HCT116 (cell line): ENCODE data around the gene HES2. TPM values are rescaled to one million over a fixed set of nuclear protein-coding genes. Genes with fewer than 3 reads are reported as not detected.

ENCODE experiments used
- ATAC-seq: fragments of 200-7000 bp; cut with Tn5 transposase; 2 replicates; pipeline ENCODE4 v1.9.1; 2020; ENCODE audit warnings: mild to moderate bottlenecking, moderate library complexity
- Bru-seq: library from RNA; stranded (reverse); fragments of 400-500 nt; gene quantifications from one replicate; lab custom pipeline; 2021; lab: Mats Ljungman, UMichigan
- BruChase-seq, 2 experiments: library from RNA; stranded (reverse); fragments of 400-500 nt; gene quantifications; one replicate each; lab custom pipeline; 2021; lab: Mats Ljungman, UMichigan
- BruUV-seq: library from RNA; stranded (reverse); fragments of 400-500 nt; replicated peaks from 2 replicates; lab custom pipeline; 2021; lab: Mats Ljungman, UMichigan
- CTCF ChIA-PET: fragments of 300-600 bp; sonication (Branson Sonifier 250); formaldehyde crosslinking; loops from one replicate; lab custom pipeline; 2021; ENCODE audit warnings: antibody characterized with exemption; lab: Charles Lee
- POLR2A ChIA-PET: fragments of 300-600, 350-600 bp; sonication (Branson Sonifier 250); formaldehyde crosslinking; loops from one replicate; lab custom pipeline; 2021; ENCODE audit warnings: antibody characterized with exemption; lab: Charles Lee
- RAD21 ChIA-PET, 2 experiments: fragments of 300-600 bp; sonication (Branson Sonifier 250); formaldehyde crosslinking; loops; one replicate each; lab custom pipeline; 2023; ENCODE audit warnings: low total read pairs in 2 of 2; ENCODE audit not compliant: uncharacterized antibody in 2 of 2, unreplicated experiment in 2 of 2, low non-redundant PET in 1 of 2; lab: Charles Lee
- DNase-seq: peaks from one replicate; pipeline ENCODE4 v3.0.0-alpha.2; 2010; ENCODE audit warnings: low read depth, low spot score
- H2AFZ ChIP-seq: fragments of 200-600 bp; shearing (Covaris generic), sonication (generic); 2 replicates; pipeline ENCODE4 v1.6.1; 2017; ENCODE audit warnings: low read depth, mixed run types, mixed read lengths, antibody characterized with exemption, low read length; ENCODE audit not compliant: poor library complexity, severe bottlenecking
- H3K27ac ChIP-seq: 2 replicates; pipeline ENCODE4 v1.5.1; 2012; ENCODE audit warnings: low read depth, low read length
- H3K27me3 ChIP-seq: fragments of 200-600 bp; sonication (generic); 2 replicates; pipeline ENCODE4 v1.6.1; 2016; ENCODE audit warnings: mixed run types, low read length, mixed read lengths; ENCODE audit not compliant: insufficient read depth
- H3K36me3 ChIP-seq, 2 experiments: fragments of 200-500 bp in 1 of 2; fragments of 200-600 bp in 1 of 2; sonication (Bioruptor generic) in 1 of 2; sonication (generic) in 1 of 2; 2 replicates each; pipeline versions ENCODE4 v1.5.1 to v1.6.1; 2014 to 2016; ENCODE audit warnings: low read length in 2 of 2, inconsistent platforms in 1 of 2, mixed read lengths in 1 of 2, mixed run types in 1 of 2; ENCODE audit not compliant: insufficient read depth in 2 of 2, control insufficient read depth in 1 of 2
- H3K4me1 ChIP-seq, 2 experiments: fragments of 200-600 bp in 1 of 2; sonication (generic) in 1 of 2; 2 replicates each; pipeline versions ENCODE4 v1.5.1 to v1.6.1; 2012 to 2017; ENCODE audit warnings: low read length in 2 of 2, inconsistent platforms in 1 of 2, mild to moderate bottlenecking in 1 of 2, mixed read lengths in 1 of 2, mixed run types in 1 of 2, moderate library complexity in 1 of 2; ENCODE audit not compliant: insufficient read depth in 2 of 2, control insufficient read depth in 1 of 2
- H3K4me2 ChIP-seq: fragments of 200-600 bp; sonication (generic); 2 replicates; pipeline ENCODE4 v1.6.1; 2017; ENCODE audit warnings: mixed run types, low read length, mixed read lengths
- H3K4me3 ChIP-seq, 2 experiments: fragments of 200-600 bp in 1 of 2; sonication (generic) in 1 of 2; replicated peaks in 1 of 2; 2 replicates each; pipeline ENCODE4 v1.5.1; 2011 to 2016; ENCODE audit warnings: low read length in 2 of 2, control low read depth in 1 of 2, low read depth in 1 of 2, mild to moderate bottlenecking in 1 of 2, mixed read lengths in 1 of 2, mixed run types in 1 of 2
- H3K79me2 ChIP-seq: fragments of 200-600 bp; sonication (generic); 2 replicates; pipeline ENCODE4 v1.6.1; 2017; ENCODE audit warnings: mild to moderate bottlenecking, mixed run types, low read length, moderate library complexity, mixed read lengths; ENCODE audit not compliant: insufficient read depth
- H3K9ac ChIP-seq: fragments of 200-600 bp; sonication (generic); 2 replicates; pipeline ENCODE4 v1.6.1; 2016; ENCODE audit warnings: low read length, mixed read lengths
- H3K9me2 ChIP-seq: fragments of 200-600 bp; sonication (generic), shearing (Covaris generic); 2 replicates; pipeline ENCODE4 v1.6.1; 2017; ENCODE audit warnings: mixed run types, mild to moderate bottlenecking, moderate library complexity; ENCODE audit not compliant: insufficient read depth
- H3K9me3 ChIP-seq, 2 experiments: fragments of 200-500 bp in 1 of 2; fragments of 200-600 bp in 1 of 2; sonication (Bioruptor generic) in 1 of 2; sonication (generic) in 1 of 2; 2 replicates each; pipeline ENCODE4 v1.6.1; 2014 to 2017; ENCODE audit warnings: low read length in 2 of 2, mixed read lengths in 2 of 2, inconsistent platforms in 1 of 2, low read depth in 1 of 2, mild to moderate bottlenecking in 1 of 2, mixed run types in 1 of 2, moderate library complexity in 1 of 2; ENCODE audit not compliant: control insufficient read depth in 1 of 2, insufficient read depth in 1 of 2
- H4K20me1 ChIP-seq: fragments of 200-600 bp; sonication (generic), shearing (Covaris generic); 2 replicates; pipeline ENCODE4 v1.6.1; 2017; ENCODE audit warnings: mixed run types, mild to moderate bottlenecking, moderate library complexity; ENCODE audit not compliant: insufficient read depth
- CBX3 ChIP-seq: IDR thresholded peaks from 2 replicates; pipeline ENCODE4 v1.6.1; 2012; ENCODE audit warnings: low read depth
- ELF1 ChIP-seq: IDR thresholded peaks from 2 replicates; pipeline ENCODE4 v1.6.1; 2012; ENCODE audit warnings: low read depth, borderline replicate concordance
- EZH2phosphoT487 ChIP-seq: fragments of 200-600 bp; IDR thresholded peaks from 2 replicates; pipeline ENCODE4 v1.6.1; 2018; ENCODE audit warnings: antibody characterized with exemption, borderline replicate concordance
- FOSL1 ChIP-seq: IDR thresholded peaks from 2 replicates; pipeline ENCODE4 v1.6.1; 2012; ENCODE audit warnings: low read depth
- POLR2A ChIP-seq: IDR thresholded peaks from 2 replicates; pipeline ENCODE4 v1.7.0; 2011; ENCODE audit warnings: borderline replicate concordance; ENCODE audit not compliant: insufficient read depth, insufficient read length; ENCODE audit errors: extremely low read depth
- POLR2AphosphoS5 ChIP-seq: IDR thresholded peaks from 2 replicates; pipeline ENCODE4 v1.6.1; 2011; ENCODE audit warnings: mild to moderate bottlenecking, low read depth, low read length, moderate library complexity
- TCF7L2 ChIP-seq: IDR thresholded peaks from 2 replicates; pipeline ENCODE4 v1.7.0; 2011; ENCODE audit warnings: borderline replicate concordance, inconsistent platforms; ENCODE audit not compliant: insufficient read depth, insufficient read length; ENCODE audit errors: extremely low read depth
- ZFX ChIP-seq: fragments of 450-650 bp; IDR thresholded peaks from 2 replicates; pipeline ENCODE4 v1.6.1; 2017
- ZNF274 ChIP-seq: fragments of 200-500 bp; sonication (Bioruptor generic); IDR thresholded peaks from 2 replicates; pipeline ENCODE4 v1.6.1; 2014; ENCODE audit warnings: mild to moderate bottlenecking, low read depth, low read length, inconsistent platforms
- intact Hi-C: fragments of 100-400 bp; cut with micrococcal nuclease; formaldehyde crosslinking; loops from 2 replicates; pipeline ENCODE4 v1.10.0; 2022
- long read RNA-seq: library from polyadenylated mRNA; unstranded; transcript quantifications from one replicate; pipeline ENCODE4 v2.0.0, GENCODE V29; 2021; ENCODE audit not compliant: unreplicated experiment
- polyA plus RNA-seq: library from polyadenylated mRNA; unstranded; fragments of >200 nt; gene quantifications from 2 replicates; pipeline ENCODE4 v1.2.1, GENCODE V29; 2012; ENCODE audit warnings: missing spikeins
- total RNA-seq: library from RNA; stranded (reverse); gene quantifications from one replicate; pipeline ENCODE4 v1.2.1, GENCODE V29; 2021; ENCODE audit not compliant: unreplicated experiment
- TF ChIP-seq, protein P1 (sequence below): IDR thresholded peaks from 2 replicates; pipeline ENCODE4 v1.6.1; 2012; ENCODE audit warnings: low read depth

Gene HES2, protein sequence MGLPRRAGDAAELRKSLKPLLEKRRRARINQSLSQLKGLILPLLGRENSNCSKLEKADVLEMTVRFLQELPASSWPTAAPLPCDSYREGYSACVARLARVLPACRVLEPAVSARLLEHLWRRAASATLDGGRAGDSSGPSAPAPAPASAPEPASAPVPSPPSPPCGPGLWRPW
- total RNA-seq (8.4 TPM), Bru-seq, nascent RNA (percentile 41 among the genes with signal in this experiment), BruChase-seq, experiment 1, labeled RNA remaining after a 6-hour chase (percentile 45 among the genes with signal in this experiment), BruChase-seq, experiment 2, labeled RNA remaining after a 2-hour chase (percentile 51 among the genes with signal in this experiment)
- 7.9 and 9.6 TPM in 2 replicates for polyA plus RNA-seq
- long read RNA-seq, full-length matches to known transcripts = 10 of 22 reads
- long read RNA-seq, partial matches to known transcripts = 1 of 22 reads
- long read RNA-seq, other reads (novel, unspliced or antisense) = 11 of 22 reads

DNA sequence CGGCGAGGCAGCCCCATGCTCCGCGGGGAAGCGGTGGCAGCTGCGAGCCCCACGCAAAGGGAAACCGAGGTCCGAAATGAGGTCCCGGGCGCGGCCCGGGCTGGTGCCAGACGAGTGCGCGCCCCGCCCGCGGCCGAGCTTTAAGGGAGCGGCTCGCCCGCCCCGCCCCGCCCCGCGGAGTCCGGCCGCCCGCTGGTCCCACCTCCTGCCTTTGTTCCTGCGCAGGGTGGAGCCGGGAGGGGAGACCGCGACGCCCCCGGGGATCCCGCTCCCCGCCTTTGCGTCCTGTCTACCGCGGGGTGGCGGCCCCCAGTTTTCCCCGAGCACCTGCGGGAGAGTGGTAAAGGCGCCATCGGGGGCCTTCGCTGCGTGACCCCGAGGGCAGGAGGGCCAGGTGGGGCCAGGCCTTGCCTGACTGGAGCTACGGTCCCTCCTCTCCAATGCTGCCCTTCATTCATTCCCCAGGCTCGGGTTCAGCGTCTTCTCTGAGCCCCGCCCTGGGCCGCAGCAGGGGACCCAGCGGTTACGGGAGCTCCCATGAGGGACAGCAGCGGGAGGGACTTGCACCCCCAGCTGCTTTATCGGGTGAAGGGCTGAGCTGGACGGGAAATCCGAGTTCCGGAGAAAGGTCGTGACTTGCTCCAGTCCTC, at the start of gene HES2:
HES2 (minus strand) TSS at position 116 of the 650 bp plus-strand sequence; CDS start at position 17, 99 bp downstream.
- ATAC-seq = peak; percentile 65
- no peak for DNase-seq
- no peaks in the 10 kb centered on the region for H3K9me3 ChIP-seq
- H3K9me2 ChIP-seq = no peaks in the 10 kb centered on the region
- peak within 1 kb of the TSS; percentile 97 for H3K4me2 ChIP-seq
- peak within 1 kb of the TSS; percentile 71 for H3K9ac ChIP-seq
- H3K36me3 ChIP-seq = no peaks in the 10 kb centered on the region
- peak within 1 kb of the TSS; percentile 50 to 67 for H3K4me3 ChIP-seq
- no peaks in the 10 kb centered on the region for H3K27me3 ChIP-seq
- peak within 1 kb of the TSS; percentile 14 for H2AFZ ChIP-seq
- H3K27ac ChIP-seq = peak within 1 kb of the TSS; percentile 43; the same call in 1 of the 2 replicates
- H3K4me1 ChIP-seq = peaks cover 42 to 87% of the 10 kb centered on the region in 2 experiments
- CTCF ChIA-PET = interaction anchor here (1.1 to 2.9 kb wide), 6 partner anchors 19 to 235 kb away, joined by 3 to 30 read pairs (median 4); no protein-coding TSS in a partner anchor
- BruUV-seq = no TSS peak
- TF ChIP-seq ZFX = peak; percentile 45; the same call in 1 of the 2 replicates
- no peak for TF ChIP-seq CBX3
- TF ChIP-seq EZH2phosphoT487 = no peak
- TF ChIP-seq FOSL1 = no peak
- peak; percentile 41 for TF ChIP-seq POLR2A
- TF ChIP-seq ZNF274 = no peak
- TF ChIP-seq, protein P1, sequence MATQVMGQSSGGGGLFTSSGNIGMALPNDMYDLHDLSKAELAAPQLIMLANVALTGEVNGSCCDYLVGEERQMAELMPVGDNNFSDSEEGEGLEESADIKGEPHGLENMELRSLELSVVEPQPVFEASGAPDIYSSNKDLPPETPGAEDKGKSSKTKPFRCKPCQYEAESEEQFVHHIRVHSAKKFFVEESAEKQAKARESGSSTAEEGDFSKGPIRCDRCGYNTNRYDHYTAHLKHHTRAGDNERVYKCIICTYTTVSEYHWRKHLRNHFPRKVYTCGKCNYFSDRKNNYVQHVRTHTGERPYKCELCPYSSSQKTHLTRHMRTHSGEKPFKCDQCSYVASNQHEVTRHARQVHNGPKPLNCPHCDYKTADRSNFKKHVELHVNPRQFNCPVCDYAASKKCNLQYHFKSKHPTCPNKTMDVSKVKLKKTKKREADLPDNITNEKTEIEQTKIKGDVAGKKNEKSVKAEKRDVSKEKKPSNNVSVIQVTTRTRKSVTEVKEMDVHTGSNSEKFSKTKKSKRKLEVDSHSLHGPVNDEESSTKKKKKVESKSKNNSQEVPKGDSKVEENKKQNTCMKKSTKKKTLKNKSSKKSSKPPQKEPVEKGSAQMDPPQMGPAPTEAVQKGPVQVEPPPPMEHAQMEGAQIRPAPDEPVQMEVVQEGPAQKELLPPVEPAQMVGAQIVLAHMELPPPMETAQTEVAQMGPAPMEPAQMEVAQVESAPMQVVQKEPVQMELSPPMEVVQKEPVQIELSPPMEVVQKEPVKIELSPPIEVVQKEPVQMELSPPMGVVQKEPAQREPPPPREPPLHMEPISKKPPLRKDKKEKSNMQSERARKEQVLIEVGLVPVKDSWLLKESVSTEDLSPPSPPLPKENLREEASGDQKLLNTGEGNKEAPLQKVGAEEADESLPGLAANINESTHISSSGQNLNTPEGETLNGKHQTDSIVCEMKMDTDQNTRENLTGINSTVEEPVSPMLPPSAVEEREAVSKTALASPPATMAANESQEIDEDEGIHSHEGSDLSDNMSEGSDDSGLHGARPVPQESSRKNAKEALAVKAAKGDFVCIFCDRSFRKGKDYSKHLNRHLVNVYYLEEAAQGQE = no peak
- TF ChIP-seq POLR2AphosphoS5 = peak; percentile 89
- TF ChIP-seq ELF1 = no peak
- peak; percentile 79 for TF ChIP-seq TCF7L2
- POLR2A ChIA-PET = interaction anchor here (0.9 to 1.6 kb wide), 6 partner anchors 11 to 42 kb away, joined by 3 to 8 read pairs (median 4); partner anchors contain the start of gene ACOT7
- intact Hi-C loops = no loop called here
- H3K79me2 ChIP-seq = no peaks in the 10 kb centered on the region
- RAD21 ChIA-PET = interaction anchor here (0.7 to 1.3 kb wide), 3 partner anchors 18 to 103 kb away, joined by 3 to 4 read pairs (median 3); no protein-coding TSS in a partner anchor
- no peaks in the 10 kb centered on the region for H4K20me1 ChIP-seq
